Bronchial epithelial cell (primary cell): ENCODE data around the gene TRIM37. TPM values are rescaled to one million over a fixed set of nuclear protein-coding genes. Genes with fewer than 3 reads are reported as not detected.

ENCODE experiments used
- DNase-seq: peaks from one replicate; pipeline ENCODE4 v3.0.0-alpha.2; 2010; ENCODE audit warnings: low read depth
- FAIRE-seq: peaks from 2 replicates; lab custom pipeline; 2011; peaks lifted over from hg19 to GRCh38; lab: Jason Lieb, UNC
- H3K27me3 ChIP-seq: 2 replicates; pipeline ENCODE4 v1.5.1; 2011; ENCODE audit warnings: low read length; ENCODE audit not compliant: control insufficient read depth, insufficient read depth
- H3K36me3 ChIP-seq: 2 replicates; pipeline ENCODE4 v1.5.1; 2011; ENCODE audit warnings: low read length; ENCODE audit not compliant: control insufficient read depth, insufficient read depth
- H3K4me3 ChIP-seq: 2 replicates; pipeline ENCODE4 v1.5.1; 2011; ENCODE audit warnings: mild to moderate bottlenecking, low read depth, low read length, control low read depth
- total RNA-seq: library from RNA; depleted of rRNA; stranded (reverse); fragments of >200 nt; gene quantifications from 2 replicates; pipeline ENCODE4 v1.2.1, GENCODE V29; 2014
- TF ChIP-seq, protein P1 (sequence below): IDR thresholded peaks from 2 replicates; pipeline ENCODE4 v1.5.1; 2011; ENCODE audit warnings: mild to moderate bottlenecking, moderate library complexity, low read length, control low read depth, inconsistent platforms; ENCODE audit not compliant: insufficient read depth, severe bottlenecking

The TRIM37 gene, protein sequence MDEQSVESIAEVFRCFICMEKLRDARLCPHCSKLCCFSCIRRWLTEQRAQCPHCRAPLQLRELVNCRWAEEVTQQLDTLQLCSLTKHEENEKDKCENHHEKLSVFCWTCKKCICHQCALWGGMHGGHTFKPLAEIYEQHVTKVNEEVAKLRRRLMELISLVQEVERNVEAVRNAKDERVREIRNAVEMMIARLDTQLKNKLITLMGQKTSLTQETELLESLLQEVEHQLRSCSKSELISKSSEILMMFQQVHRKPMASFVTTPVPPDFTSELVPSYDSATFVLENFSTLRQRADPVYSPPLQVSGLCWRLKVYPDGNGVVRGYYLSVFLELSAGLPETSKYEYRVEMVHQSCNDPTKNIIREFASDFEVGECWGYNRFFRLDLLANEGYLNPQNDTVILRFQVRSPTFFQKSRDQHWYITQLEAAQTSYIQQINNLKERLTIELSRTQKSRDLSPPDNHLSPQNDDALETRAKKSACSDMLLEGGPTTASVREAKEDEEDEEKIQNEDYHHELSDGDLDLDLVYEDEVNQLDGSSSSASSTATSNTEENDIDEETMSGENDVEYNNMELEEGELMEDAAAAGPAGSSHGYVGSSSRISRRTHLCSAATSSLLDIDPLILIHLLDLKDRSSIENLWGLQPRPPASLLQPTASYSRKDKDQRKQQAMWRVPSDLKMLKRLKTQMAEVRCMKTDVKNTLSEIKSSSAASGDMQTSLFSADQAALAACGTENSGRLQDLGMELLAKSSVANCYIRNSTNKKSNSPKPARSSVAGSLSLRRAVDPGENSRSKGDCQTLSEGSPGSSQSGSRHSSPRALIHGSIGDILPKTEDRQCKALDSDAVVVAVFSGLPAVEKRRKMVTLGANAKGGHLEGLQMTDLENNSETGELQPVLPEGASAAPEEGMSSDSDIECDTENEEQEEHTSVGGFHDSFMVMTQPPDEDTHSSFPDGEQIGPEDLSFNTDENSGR
- total RNA-seq: 29.0 and 29.4 TPM in 2 replicates

- Histone ChIP-seq H3K27me3 (no peaks in the 10 kb centered on the region), H3K4me3 (peak within 1 kb of the TSS; percentile 87), H3K36me3 (peaks cover 2% of the 10 kb centered on the region)
- TF ChIP-seq, protein P1, sequence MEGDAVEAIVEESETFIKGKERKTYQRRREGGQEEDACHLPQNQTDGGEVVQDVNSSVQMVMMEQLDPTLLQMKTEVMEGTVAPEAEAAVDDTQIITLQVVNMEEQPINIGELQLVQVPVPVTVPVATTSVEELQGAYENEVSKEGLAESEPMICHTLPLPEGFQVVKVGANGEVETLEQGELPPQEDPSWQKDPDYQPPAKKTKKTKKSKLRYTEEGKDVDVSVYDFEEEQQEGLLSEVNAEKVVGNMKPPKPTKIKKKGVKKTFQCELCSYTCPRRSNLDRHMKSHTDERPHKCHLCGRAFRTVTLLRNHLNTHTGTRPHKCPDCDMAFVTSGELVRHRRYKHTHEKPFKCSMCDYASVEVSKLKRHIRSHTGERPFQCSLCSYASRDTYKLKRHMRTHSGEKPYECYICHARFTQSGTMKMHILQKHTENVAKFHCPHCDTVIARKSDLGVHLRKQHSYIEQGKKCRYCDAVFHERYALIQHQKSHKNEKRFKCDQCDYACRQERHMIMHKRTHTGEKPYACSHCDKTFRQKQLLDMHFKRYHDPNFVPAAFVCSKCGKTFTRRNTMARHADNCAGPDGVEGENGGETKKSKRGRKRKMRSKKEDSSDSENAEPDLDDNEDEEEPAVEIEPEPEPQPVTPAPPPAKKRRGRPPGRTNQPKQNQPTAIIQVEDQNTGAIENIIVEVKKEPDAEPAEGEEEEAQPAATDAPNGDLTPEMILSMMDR: peak; percentile 21
- DNase-seq: peak; percentile 97
- peak; percentile 7 for FAIRE-seq
Observed at GRCh38 chr17:59106463-59107305, at the start of gene TRIM37. Gene TRIM37 (minus strand): TSS chr17:59106880. CDS start chr17:59106461, 419 bp downstream.

GRCh38 chr17:59155439-59156177, 48.9 kb upstream of the TRIM37 start, which contains the start of gene PRR11:
Gene PRR11 (plus strand): TSS chr17:59155746. CDS start chr17:59169753, 14,007 bp downstream.
- FAIRE-seq (peak; percentile 55), DNase-seq (peak; percentile 99)
- Histone ChIP-seq H3K36me3 (no peaks in the 10 kb centered on the region), H3K4me3 (peak within 1 kb of the TSS; percentile 80), H3K27me3 (no peaks in the 10 kb centered on the region)
- TF ChIP-seq, protein P1: no peak

DNA sequence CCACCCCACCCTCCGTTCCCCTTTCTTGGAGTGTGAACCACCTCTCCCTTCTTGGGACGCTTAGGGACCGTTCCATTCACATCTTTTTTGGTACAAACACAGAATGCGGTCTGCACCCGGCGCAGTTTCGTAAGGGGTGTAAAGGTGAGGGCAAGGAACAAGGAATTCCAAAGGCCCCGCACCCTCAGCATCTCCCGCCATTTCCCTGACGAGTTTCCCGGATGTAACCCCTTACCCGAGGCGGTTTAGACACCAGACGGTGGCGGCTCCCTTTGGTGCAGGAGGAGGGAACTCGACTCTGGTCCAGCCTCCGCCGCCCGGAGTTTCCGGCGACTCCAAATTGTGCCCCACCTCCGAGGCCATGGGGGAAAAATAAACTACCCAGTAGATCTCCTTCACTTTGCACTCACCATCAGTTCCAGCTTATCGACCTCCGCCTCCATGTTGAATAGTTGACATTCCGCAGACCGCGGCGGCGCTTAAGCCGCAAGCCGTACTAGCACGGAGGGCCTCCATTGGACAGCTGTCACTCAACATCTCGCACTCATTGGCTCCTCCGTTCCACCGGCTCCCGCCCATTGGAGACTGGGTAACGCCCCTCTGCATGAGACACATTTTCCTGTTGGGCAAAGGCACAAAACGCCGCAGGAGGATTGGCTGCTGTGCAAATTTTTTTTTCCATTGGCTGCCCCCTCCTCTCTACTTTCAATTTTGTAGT, 48.2 kb upstream of the TRIM37 start, which contains the start of gene SKA2:
Gene SKA2 (minus strand): TSS at position 466 of the 718 bp plus-strand sequence. CDS start 23 bp downstream, at position 443.
- FAIRE-seq: peak; percentile 84
- TF ChIP-seq, protein P1: no peak
- no peak for DNase-seq
- Histone ChIP-seq H3K36me3 (no peaks in the 10 kb centered on the region), H3K4me3 (peak within 1 kb of the TSS; percentile 80), H3K27me3 (no peaks in the 10 kb centered on the region)

GRCh38 chr17:59154292-59154720, 47.6 kb upstream of the TRIM37 start:
- FAIRE-seq (no peak), DNase-seq (peak; percentile 47)
- Histone ChIP-seq H3K4me3 (peak overlapping the region; percentile 80), H3K36me3 (no peaks in the 10 kb centered on the region), H3K27me3 (no peaks in the 10 kb centered on the region)
- TF ChIP-seq, protein P1: no peak
